HG03558 (cell line): ENCODE data around the gene NFYA.

Experiments used
- ATAC-seq: cut with Tn5 transposase; IDR thresholded peaks from one replicate; pipeline ENCODE4 v1.9.1; 2021; ENCODE audit warnings: moderate number of reproducible peaks; ENCODE audit not compliant: unreplicated experiment; ENCODE audit errors: extremely low read depth

The NFYA gene

GRCh38 chr6:41072836-41073202, at the start of gene NFYA:
NFYA (plus strand) TSS chr6:41072974; CDS start chr6:41079090, 6,116 bp downstream.
- ATAC-seq = peak; percentile 28

- ATAC-seq = no peak
Observed at GRCh38 chr6:41023114-41023513, 49.7 kb upstream of the NFYA start.

DNA sequence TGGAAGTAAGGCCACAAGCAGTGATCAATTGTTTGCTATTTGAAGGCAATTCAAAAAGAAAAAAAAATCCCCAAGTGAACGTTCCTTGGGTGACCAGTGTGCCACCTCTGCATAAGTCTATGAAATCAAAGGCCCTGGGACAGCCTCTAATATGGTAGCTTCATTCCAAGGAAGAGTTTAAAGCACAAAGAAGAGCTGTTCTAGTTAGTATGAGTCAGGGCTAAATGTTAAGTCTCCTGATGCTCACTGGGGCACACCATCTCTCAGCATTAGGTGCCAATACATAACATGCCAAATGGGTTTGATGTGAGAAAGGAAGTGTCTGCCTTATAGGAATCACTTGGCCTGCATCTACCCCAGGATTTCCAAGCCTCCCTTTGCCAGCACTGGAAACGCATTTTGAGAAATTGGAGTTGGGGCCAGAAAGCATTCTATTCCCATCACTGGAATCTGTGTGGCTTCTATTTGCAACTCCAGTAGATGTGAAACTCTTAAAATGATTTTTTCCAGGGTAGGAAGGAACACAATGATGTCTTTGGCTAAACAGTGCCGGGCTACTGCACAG, 46.7 kb upstream of the NFYA start:
- ATAC-seq = no peak

GRCh38 chr6:41027241-41027640, 45.5 kb upstream of the NFYA start:
- no peak for ATAC-seq

DNA sequence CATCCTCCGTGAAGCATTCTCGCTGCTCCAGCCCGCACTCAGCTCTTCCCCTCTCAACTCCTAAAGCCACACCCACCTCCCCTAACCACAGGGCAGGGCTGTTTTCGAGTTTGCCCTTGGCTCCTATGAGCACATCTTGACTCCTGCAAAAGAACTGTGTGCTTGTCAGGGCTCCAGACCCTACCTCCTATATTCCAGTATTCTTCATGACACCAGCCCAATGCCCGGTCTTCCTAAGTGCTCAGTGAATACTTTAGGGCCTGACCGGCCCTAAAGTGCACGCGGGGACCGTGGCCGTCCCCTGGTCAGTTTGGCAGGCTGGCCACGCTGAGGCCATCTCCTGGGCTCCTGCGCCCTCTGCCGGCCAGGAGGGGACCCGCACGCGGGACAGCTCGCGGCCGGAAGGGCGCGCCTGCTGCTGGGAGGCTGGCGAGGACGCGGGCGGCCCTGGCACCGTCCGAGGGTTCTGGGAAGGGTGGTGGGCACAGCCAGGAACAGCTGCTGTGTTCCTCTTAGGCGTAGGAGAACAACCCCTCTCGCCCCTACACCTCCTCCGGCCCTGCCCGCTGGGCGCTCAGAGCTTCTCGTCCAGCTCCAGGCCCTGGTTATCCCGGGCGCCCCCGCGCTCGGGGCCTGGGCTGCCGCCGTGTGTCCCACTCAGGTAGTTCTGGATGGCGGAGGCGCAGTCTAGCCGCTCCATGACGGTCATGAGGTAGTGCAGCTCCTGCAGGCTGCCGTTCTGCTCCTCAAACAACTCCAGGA, 44.8 kb upstream of the NFYA start:
- ATAC-seq = no peak

GRCh38 chr6:41028561-41029412, 44.0 kb upstream of the NFYA start:
- no peak for ATAC-seq

- no peak for ATAC-seq
Observed at GRCh38 chr6:41032830-41033229, 39.9 kb upstream of the NFYA start.

- ATAC-seq = no peak
Observed at GRCh38 chr6:41033776-41034175, 39.0 kb upstream of the NFYA start.

GRCh38 chr6:41036186-41036585, 36.6 kb upstream of the NFYA start:
- no peak for ATAC-seq

GRCh38 chr6:41036601-41037000, 36.2 kb upstream of the NFYA start:
- ATAC-seq = no peak

GRCh38 chr6:41037107-41037900, 35.5 kb upstream of the NFYA start:
- no peak for ATAC-seq

- ATAC-seq = no peak
Observed at GRCh38 chr6:41038205-41038604, 34.6 kb upstream of the NFYA start.

DNA sequence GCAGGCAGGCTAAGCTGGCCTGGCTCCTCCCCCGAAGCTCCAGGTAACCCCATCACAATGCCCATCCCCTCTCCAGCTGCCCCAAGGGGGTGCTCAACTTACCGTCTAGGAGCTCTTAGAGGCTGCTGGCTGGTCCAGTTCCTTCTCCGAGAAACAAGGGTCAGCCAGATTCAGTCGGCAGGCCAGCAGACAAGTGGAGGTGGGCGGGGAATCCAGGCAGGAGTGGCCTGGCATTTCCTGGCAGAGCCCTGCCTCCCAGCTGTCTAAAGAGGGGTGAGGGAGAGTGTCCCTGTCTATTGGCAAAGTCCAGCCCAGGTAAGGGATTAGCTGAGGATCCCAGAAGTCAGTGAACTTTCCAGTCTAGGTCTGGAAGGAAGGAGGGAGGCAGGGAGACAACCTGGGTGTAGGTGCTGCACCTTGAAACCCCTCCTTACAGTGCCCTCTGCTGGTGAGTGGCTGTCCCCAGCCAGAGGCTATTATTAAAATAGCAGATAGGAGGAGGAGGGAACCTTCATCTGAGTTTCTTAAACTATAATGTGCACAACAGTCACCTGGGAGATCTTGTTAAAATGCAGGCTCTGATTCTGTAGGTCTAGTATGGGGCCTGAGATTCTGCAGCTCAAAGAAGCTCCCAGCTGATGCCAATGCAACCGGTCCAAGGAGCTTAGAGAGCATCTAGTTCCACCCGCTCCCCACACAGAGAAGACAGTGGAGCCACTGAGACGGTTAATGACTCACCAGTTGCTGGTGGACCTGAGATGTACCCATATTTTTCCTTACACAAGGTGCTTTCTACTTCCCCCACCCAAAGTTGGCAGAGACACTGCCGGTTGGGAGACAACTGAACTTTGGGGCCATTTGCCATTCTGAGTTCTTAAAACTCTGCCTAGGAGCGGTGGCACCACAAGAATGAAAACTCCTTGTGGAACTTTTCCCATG, 33.4 kb upstream of the NFYA start, which contains the start of gene UNC5CL:
TSS of gene UNC5CL (minus strand) at position 162 of the 939 bp plus-strand sequence. CDS start 4,147 bp downstream, outside the sequence.
- no peak for ATAC-seq

DNA sequence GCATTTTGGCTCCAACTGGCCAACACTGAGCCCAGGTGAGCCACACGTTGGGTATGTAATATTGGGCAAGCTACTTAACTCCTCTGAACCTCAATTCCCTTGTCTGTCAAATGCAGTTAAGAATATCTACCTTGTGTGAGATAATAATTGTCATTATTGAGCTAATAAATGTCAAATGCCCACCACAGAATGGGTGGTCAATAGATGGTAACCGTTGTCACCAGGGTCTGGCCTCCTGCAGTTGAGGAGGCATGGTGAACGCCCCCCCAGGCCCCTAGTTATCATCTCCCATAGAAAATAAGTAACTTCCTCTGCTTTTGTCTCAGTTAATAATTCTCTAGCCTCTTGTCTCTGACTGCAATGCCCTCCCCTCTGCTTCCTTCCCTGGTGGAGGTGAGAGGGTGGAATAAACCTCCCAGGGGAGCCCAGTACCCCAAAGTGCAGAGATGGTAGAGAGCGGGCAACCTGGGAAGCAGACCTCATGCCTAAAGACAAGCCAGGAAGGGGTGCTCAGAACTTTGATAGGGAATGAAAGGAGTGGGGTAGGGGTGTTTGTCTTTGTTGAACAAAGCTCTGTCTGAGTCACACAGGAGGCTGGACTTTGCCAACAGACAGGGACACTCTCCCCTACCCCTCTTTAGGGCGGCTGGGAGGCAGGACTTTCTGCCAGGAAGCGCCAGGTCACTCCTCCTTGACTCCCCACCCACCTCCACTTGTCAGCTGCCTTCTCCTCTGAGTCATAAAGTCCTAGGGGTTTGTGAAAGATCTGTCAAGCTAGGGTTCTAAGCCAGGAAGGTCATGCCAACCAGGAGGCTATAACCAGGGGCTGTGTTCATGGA, 32.5 kb upstream of the NFYA start:
- ATAC-seq = no peak

GRCh38 chr6:41040940-41041536, 31.7 kb upstream of the NFYA start:
- no peak for ATAC-seq

- no peak for ATAC-seq
Observed at GRCh38 chr6:41042226-41043055, 30.3 kb upstream of the NFYA start, which contains the start of gene TSPO2. TSPO2 (plus strand) TSS chr6:41042467; CDS start chr6:41042986, 519 bp downstream.

DNA sequence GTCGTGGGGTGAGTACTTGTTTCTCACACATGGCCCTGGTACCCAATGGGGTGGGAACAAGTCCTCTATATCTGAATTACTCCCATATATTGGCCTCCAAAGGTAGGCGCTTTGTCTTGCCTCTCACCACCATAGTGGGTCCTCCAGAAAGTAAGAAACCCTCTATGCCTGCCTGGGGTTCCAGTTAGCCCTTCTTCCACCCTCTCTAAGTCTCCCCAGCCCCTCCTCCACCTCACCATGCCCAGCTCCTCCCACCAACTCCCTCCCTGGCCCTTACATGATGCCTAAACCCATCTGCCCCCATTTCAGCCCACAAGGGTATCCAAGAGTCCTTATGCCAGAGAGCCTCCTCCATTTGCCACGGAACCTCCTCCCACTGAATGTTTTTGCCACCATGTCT, 29.6 kb upstream of the NFYA start:
- no peak for ATAC-seq
